Iris pigment epithelial cell (primary cell): ENCODE results near the gene HDAC4.

Experiments
- DNase-seq: peaks from one replicate; pipeline ENCODE4 v3.0.0-alpha.2; 2011; ENCODE audit warnings: low read depth

Gene HDAC4

DNA sequence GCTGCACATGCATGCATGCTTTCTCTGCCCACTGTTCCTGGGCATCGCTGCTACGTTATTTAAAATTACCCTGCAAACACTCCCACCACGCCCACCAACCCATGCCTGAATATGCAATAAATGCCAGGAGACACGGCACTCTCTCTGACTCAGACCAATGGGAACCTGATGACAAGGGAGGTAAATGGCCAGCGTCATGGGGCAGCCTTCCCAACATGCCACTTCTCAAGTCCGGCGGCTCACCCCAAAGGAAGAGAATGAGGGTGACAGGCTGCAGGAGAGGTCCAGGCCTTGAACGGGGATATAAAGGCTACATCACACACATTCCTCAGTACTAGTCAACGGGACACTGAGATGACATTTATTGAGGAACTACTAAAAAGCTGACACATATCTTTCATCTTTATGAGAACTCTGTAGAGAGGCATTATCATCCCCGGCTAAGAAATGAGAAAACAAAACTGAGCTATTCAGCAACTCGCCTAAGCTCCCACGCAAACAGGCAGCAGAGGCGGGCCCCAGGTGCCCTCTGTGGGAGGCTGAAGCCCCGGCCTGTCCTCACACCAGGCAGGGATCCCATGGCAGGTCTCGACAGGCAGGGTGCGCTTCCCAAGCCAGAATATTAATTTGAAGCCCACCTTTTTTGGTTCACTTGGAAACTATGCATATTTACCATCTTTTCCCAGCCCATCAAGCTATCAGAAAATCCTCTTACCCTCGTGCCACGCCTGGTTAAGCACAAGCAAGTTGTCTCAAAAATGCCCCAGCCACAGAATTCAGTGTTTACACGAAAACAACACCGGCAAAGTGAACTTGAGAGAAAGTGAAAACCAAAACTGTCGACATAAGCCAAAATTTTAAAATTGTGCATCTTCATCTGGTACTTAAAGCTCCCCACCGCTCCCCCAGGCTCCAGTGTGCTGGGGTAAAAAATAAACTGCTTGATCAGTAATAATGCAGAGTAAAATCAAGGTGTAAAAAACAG lies 166.3 kb downstream of the HDAC4 start:
- no peak for DNase-seq

DNA sequence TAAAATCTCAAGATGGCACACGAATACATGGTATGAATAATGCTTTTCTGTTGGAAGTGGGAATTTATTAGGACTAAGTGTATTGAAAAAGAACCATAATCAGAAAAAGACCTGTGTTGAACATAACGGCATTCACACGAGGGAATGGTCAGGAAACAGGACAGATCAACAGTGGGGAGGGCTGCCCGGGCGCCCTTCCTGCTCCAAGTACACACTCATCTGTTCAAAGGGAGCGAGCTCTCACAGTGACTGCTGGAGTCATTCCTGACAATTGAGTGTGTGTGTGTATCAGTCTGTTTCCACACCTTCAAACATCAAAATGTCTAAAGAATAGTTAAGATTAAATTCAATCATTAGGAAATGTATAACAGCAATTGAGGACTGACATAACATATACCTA lies 167.2 kb downstream of the HDAC4 start:
- no peak for DNase-seq

DNA sequence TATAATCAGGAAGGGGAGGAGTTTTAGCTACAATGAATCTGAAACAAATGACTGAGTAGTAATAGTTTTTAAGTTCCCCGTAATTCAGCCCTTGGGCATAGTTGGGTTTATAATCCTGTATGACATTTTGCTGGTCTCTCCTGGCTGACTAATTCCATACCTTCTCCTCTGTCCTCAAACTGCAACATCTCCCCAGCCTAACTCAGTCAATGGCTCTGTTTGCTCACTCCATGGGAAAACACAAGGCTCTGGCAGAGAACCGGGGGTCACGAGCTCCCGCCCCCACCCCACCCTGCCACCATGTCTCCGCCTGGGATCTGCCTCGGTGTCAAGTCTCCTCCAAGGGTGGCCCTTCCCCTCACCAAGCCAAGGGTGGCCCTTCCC lies 168.6 kb downstream of the HDAC4 start:
- DNase-seq: no peak

DNA sequence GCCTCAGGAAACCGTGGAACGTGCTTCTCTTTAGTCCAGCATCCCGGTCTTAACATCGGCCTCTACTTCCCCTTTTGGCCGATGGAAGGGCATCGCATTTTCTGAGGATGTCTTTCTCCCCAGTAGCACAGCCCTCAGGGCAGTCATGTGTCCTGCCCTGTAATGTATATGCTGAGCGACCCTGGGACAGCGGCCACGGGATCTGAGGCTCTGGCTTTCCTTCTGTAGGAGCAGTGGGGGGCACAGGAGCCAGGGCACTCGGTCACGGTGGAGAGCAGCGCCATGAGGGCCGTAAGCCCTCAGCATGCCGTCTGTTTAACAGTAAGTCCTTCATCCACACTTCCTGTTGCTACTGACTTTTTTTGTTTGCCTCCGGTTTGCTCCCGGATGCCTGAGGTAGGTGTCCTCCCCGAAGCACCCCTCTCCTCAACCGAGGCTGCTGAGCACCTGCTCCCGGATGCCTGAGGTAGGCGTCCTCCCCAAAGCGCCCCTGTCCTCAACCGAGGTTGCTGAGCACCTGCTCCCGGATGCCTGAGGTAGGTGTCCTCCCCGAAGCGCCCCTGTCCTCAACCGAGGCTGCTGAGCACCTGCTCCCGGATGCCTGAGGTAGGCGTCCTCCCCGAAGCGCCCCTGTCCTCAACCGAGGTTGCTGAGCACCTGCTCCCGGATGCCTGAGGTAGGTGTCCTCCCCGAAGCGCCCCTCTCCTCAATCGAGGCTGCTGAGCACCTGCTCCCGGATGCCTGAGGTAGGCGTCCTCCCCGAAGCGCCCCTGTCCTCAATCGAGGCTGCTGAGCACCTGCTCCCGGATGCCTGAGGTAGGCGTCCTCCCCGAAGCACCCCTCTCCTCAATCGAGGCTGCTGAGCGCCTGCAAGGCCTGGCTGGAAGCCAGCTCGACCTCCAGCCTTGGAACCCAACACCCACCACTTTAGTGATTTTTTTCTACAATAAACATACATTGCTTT lies 169.3 kb downstream of the HDAC4 start:
- DNase-seq: no peak

DNA sequence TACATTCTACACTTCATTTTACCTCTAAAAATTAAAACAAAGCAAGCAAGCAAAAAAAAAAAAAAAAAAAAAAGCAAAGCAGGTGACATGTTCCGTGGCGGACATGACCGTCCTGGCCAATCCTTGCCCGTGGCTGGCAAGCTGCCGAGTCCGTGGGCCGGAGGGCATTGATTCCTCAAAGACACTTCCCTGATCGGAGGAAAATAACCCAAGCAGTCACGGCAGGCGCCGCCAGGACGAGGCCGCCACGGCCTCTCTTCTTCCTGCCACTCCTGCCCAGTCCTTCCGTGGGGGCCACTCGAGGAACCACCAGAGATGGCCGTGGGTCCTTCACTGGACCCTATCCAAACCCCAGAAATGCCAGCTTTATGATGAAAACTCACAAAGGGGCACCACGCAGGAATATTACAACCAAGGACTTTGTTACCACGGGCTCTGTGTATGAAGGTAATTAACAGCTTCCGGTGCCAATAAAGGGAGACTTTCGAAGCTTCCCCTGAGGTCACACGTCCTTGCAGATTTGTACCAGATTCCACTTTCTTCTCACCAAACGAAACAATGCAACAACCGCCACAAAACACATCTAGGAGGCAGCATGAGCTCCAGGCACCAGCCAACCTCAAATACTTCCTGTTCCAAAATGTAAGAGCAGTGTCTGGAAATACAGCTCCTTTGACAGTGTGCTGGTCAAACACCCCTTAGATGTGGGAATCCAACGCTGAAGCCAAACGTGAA lies 170.3 kb downstream of the HDAC4 start:
- no peak for DNase-seq

DNA sequence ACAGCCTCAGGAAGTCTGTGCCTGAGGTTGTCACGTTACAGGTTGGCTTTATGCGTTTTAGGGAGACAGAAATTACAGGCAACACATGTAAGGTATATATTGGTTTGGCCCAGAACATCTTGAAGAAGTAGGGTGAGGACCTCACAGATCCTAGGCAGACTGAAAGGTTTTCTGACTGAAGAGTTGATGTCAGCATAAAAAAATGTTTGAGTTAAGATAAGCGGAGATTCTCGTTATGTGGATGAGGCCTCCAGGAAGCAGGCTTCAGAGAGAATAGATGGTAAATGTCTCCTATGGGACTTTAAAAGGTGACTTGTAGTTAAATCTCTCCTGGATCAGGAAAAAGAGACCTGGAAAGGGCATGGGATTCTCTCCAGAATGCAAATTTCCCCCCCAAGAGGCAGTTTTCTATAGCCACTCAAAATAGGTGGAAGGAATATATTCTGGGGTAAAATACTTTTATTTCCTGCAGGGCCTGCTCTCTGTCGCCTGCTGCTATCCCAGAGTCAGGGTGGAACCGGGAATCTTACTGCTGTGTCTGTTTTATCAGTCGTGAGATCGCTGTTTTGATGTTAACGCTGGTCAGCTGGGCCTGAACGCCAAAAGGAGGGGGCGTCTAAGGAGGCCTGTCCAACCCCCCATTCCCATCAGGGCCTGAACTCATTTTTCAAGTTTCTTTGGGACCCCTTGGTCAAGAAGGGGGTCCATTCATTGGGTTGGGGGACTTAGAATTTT lies 171.1 kb downstream of the HDAC4 start:
- DNase-seq: no peak

DNA sequence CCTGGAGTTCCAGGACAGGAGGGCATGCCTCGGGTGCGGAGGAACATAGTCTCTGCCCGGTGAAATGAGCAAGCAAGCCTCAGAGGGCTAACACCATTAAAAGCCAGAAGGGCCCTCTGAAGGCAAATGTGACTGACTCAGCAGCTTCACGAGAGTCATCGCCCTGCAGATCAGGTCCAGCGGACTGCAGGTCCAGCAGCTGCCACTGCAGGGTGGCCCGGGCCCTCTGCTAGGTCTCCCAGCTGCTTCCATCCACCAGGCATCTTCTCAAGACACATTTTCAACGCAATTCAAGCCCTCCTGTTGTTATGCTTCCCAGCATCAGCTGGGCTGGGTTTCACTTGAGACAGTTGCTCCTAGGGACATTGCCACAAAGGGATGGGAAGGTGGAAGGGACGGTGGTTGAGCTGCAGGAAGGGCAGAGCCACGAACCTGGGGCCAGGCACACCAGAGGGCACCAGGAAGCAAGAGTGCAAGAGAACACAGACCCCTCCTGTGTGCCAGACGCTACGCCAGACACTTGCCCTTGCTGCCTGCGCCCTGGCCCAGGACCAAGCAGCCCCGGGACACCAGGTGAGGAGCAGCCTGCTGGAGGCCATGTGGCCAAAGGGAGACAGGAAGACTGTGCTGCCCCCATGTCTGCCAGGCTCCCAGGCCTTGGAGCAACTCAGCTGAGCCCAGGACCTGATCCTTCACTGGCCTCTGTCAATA lies 173.0 kb downstream of the HDAC4 start:
- no peak for DNase-seq

DNA sequence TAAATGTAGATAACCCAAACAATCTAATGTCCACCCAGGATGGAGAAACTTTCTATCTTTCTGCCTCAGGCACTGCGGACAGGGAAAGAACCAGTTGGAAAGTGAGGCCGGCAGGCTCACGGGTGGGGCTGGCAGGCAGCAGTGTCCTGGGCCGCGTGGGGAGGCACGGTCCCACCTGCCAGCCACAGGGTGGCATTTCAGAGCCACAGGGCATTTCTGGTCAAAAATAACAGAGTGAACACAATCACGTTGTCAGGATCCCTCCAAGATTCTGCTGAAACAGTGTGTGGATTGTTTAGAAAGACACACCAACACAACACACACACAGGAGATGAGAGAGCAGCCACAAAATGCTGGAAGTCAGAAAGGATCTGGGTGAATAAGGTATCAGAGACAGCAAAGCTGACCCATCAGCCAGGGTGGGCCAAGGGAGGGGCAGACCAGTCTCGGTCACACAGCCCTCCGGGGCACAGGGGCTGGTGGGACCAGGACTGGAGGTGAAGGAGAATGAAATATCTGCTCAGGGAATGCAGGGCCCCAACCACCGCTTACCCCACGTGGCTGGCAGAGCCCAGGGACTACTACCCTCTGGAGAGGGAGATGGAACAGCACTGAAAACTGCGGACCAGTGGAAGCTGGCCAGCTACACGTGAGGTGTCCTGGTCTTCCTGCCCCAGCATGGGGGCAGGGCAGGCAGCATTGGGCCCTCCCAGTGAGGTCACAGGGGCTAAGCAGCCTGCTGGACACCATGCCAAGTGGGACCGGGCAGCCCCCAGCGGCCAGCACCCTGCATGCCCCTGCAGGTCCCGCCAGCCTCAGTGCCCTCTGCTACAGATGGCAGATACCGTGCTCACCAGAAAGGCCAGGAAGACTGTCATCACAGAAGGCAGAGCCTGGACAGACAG lies 173.9 kb downstream of the HDAC4 start:
- no peak for DNase-seq

DNA sequence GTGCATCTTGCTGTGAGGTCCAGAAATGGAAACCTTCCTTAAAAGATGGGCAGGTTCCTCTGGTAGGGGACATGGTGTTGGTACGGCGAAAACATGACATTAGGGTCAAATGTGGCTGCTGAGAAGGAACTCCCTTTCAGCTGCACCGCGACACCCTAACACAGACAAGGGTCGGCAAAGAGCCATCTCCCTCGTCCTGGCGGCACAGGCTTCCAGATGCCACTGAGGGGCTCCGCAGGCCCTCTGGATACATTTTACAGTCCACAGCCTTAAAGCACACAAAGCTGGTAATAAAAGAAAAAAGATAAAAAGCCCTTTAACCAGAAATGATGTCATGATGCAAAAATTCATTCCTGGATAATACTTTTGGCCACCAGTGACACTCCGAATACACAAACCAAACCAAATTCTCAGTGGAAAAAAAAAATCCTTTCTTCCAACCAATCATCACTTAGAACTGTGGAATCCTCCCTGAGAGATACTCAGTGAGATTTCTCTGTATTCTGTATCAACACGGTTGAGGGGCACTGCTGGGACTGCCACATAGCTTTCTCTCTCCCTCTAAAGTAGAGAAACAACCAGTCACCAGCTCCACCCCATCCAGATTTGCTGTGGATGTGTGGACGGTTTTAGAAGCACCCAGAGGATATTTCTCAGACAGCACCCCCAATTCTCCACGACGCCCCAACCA lies 174.8 kb downstream of the HDAC4 start:
- DNase-seq: peak; percentile 84

DNA sequence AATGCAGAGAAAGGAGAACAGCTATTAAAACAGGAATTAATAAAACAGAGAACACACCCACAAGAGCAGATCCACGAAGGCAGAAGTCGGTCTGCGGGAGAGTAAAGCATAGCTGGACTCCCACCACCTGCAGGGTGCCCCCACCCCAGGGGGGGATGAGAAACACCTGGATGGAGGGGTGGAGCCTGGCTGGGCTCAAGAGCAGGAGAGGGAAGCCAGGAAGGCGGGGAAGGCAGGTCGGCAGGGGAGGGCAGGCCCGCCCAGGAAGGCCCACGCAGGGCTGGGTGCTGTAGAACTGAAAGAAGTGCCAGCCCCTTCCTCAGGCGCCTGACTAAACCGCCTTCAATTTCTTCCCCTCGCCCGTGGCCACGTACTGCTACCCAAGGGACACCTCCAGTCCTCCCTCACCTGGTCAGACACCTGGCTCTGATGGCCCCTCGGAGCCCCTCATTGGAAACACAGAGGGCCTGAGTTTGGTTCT lies 175.4 kb downstream of the HDAC4 start:
- DNase-seq: no peak

DNA sequence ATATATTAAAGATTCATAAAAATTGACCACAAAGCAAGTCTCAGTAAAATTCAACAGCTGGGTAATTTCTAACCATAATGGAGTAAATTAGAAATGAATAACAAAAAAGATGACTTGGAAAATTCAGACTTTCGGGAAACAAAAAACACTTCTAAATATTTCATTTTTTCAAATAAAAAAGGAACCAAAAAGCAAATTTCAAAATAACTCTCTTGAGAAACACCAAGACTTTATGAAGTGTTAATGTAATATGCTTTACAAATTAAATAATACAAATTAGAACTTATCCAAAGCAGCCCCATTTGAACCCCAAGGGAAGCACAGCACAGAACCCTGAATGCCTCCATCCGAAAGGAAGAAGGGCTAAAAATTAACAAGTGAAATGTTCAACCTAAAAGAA lies 175.9 kb downstream of the HDAC4 start:
- no peak for DNase-seq

DNA sequence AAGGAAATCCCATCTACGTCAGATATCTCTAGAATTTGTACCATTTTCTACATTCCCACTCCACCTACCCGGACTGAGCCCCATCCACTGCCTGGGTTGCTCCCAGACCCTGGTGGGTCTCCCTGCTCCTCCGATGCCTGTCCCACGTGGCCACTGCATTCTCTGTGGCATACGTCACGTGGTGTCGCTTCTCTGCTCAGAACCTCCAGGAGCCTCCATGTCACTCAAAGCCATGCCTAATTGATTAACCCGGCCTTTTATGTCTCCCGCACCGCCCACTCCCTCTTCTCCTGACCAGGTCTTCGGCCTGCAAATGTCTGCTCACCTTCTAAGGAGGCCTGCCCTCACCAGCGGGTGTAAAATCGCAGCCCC lies 176.6 kb downstream of the HDAC4 start:
- DNase-seq: no peak

DNA sequence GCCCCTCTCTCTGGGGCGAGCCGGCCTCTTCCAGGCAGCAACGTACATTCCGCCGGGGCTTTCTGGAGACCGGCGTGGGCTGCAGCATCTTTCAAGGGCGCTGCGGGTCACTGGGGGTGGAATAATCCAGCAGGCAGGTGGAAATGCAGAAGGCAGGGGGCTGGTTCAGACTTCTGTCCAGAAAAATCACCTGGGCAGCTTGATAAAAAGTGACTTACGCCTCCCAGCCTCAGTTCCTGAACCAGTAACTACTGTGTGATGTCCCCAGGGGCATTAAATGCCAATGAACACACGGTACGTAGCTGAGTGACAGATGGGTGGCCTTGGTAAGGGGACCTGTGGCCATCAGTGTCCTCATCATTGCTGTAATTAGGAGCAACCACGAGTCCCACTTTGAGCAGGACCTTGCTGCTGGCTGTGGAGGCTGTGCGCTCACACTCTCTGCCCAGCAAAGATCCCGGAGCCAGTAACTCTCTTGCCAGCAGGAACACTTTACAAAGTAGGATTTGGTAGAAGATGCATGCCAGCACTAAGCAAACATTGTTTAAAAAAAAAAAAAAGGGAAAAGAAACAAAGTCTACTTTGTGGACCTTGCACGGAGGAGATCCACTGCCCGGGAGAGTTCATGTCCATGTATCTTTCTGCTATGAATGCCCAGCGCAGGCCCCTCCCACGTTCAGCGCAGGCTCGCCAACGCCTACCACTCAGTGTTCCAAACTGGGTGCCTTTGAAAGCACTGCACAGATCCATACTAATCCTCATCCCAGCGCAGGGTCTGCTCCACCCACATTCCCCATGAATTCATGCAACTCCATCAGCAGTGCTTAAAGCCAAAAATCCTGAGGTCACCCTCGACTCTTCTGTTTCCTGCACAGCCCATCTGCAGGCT lies 177.3 kb downstream of the HDAC4 start:
- DNase-seq: peak; percentile 77

DNA sequence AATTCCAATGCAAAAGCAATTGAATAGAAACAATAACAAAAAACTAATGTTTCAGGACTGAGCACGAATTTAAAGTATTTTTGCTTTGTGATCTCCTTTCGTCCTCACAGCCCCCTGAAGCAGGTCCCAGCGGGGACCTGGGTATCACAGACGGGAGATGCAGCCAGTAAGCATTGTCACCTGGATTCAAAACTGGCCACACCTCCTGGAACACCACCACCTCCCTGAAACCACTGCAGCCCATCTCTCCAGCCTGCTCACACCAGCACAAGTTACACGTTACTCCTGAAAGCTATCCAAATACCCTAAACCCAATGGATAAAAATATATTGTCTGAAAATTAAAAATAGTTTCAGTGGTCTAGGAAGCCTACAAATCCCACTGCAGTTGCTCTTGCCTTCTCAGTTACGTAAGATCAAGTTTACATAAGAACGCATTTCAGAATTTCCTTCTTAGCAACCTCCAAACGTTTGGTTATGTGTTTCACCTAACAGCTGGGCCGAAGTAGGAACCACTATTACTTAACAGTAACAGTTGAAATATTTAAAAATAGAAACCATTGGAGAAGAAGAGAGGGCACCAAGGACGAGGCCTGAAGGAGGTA lies 178.0 kb downstream of the HDAC4 start:
- DNase-seq: peak; percentile 73

DNA sequence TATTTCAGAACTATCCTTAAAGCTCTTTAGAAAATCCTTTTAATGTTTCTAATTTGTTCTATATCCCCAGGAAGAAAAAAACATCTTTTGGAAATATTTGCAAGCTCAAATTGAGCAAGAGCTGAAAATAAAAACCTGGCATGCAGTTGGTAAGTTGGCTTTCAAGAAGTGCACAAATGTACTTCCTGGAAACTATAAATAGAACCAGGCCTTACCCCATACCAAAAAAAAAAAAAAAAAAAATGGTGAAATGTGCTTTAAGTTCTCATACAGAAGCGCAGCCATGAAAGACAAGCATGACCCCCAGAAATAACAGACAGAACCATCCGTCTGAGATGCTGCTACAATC lies 178.5 kb downstream of the HDAC4 start:
- DNase-seq: peak; percentile 70

DNA sequence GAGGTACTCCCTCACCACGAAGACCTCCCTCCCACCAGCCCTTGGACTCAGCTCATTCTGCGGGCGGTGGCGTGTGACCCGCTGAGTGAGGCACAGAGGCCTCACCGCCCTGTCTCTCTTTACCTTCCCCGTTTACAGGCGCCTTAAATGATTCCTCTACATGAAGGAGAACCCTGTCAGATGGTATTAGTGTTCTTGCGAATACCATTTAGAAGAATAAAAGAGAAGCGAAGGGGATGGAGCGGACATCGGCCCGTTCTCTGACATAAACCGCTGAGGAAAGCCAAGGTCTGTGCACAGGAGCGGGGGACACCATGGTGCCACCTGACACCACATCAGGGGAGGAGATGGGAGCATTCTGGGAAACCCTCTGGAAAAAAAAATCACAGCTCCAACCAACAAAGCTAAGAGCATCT lies 179.8 kb downstream of the HDAC4 start:
- no peak for DNase-seq

DNA sequence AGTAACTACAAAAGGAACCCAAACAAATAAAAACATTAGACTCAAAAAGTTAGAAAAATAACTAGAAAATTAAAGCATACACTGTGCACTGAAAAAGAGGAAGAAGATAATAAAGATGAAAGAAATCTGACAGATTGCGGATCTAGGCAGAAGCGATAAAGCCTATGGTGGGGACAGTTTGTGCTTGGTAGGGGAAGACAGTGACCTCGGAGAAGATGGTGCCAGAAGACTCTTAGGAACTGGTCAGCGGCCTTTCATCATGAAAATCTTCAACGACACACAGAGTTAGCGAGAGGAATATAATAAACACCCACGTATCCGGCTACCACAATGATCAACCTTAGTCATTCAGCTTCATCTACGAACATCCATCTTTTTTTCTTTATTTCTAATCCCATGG lies 180.5 kb downstream of the HDAC4 start:
- no peak for DNase-seq
